Erythroblast (primary cell): ENCODE data around the gene NBPF9.
"Not testable (repeated sequence)": the region's sequence is repeated elsewhere in the genome, so short reads cannot be mapped to it uniquely, and the experiment has no call there.

ENCODE experiments used
- GATA1 ChIP-seq: IDR thresholded peaks from 2 replicates; pipeline ENCODE4 v1.6.1; 2011; ENCODE audit warnings: low read depth, mild to moderate bottlenecking, control low read depth, low read length, moderate library complexity
- POLR2A ChIP-seq: IDR thresholded peaks from 2 replicates; pipeline ENCODE4 v1.6.1; 2011; ENCODE audit warnings: mild to moderate bottlenecking, low read length

- TF ChIP-seq POLR2A, GATA1: not testable (repeated sequence)
Observed at GRCh38 chr1:149008326-149008725, 95.0 kb downstream of the NBPF9 start.
